GM18858 (cell line): ENCODE data around the gene RPS4Y1.
"Not testable (repeated sequence)": the region's sequence is repeated elsewhere in the genome, so short reads cannot be mapped to it uniquely, and the experiment has no call there.

Experiments
- ATAC-seq: cut with Tn5 transposase; IDR thresholded peaks from one replicate; pipeline ENCODE4 v1.9.1; 2021; ENCODE audit not compliant: unreplicated experiment

RPS4Y1 gene

GRCh38 chrY:2841471-2841893 lies at the start of gene RPS4Y1:
Gene RPS4Y1 (plus strand): TSS chrY:2841602. CDS start chrY:2841625, 23 bp downstream.
- ATAC-seq: no peak

- ATAC-seq: no peak
These were observed 44.4 kb upstream of the RPS4Y1 start for GRCh38 chrY:2796977-2797523.

- no peak for ATAC-seq
These were observed 43.4 kb upstream of the RPS4Y1 start for GRCh38 chrY:2797991-2798390.

GRCh38 chrY:2800246-2800645 lies 41.2 kb upstream of the RPS4Y1 start:
- no peak for ATAC-seq

- ATAC-seq: not testable (repeated sequence)
These were observed 24.1 kb upstream of the RPS4Y1 start for GRCh38 chrY:2817146-2817896.

GRCh38 chrY:2824471-2824870 lies 16.9 kb upstream of the RPS4Y1 start:
- ATAC-seq: no peak

- no peak for ATAC-seq
These were observed 12.9 kb upstream of the RPS4Y1 start for GRCh38 chrY:2828497-2828896.

- ATAC-seq: no peak
These were observed 6.2 kb upstream of the RPS4Y1 start for GRCh38 chrY:2835230-2835629.

- ATAC-seq: no peak
These were observed 4.3 kb upstream of the RPS4Y1 start for GRCh38 chrY:2837078-2837477.

GRCh38 chrY:2837932-2838331 lies 3.5 kb upstream of the RPS4Y1 start:
- ATAC-seq: no peak

- no peak for ATAC-seq
These were observed 5.4 kb downstream of the RPS4Y1 start for GRCh38 chrY:2846791-2847190.

GRCh38 chrY:2848384-2848783 lies 7.0 kb downstream of the RPS4Y1 start:
- no peak for ATAC-seq

GRCh38 chrY:2849368-2849767 lies 8.0 kb downstream of the RPS4Y1 start:
- no peak for ATAC-seq

GRCh38 chrY:2854145-2854774 lies 12.9 kb downstream of the RPS4Y1 start:
- no peak for ATAC-seq

GRCh38 chrY:2857068-2857467 lies 15.7 kb downstream of the RPS4Y1 start:
- ATAC-seq: no peak

GRCh38 chrY:2857686-2858085 lies 16.3 kb downstream of the RPS4Y1 start:
- ATAC-seq: no peak

- no peak for ATAC-seq
These were observed 18.4 kb downstream of the RPS4Y1 start for GRCh38 chrY:2859782-2860181.

GRCh38 chrY:2860511-2860910 lies 19.1 kb downstream of the RPS4Y1 start:
- no peak for ATAC-seq

GRCh38 chrY:2866581-2866980 lies 25.2 kb downstream of the RPS4Y1 start:
- ATAC-seq: no peak

- ATAC-seq: no peak
These were observed 26.1 kb downstream of the RPS4Y1 start for GRCh38 chrY:2867469-2867868.

- ATAC-seq: no peak
These were observed 26.7 kb downstream of the RPS4Y1 start for GRCh38 chrY:2868035-2868607.

GRCh38 chrY:2872234-2872633 lies 30.8 kb downstream of the RPS4Y1 start:
- ATAC-seq: not testable (repeated sequence)
